ENCODE data around the gene NUP54. TPM values are rescaled to one million over a fixed set of nuclear protein-coding genes. Genes with fewer than 3 reads are reported as not detected.

The NUP54 gene
- total RNA-seq, 1 experiment from 2014 or later: 55.4 TPM

GRCh38 chr4:76144546-76144945 is 3.7 kb downstream of the NUP54 start:
- no peak for DNase-seq (ENCODE audit: low read depth)

GRCh38 chr4:76141241-76141640 is 7.0 kb downstream of the NUP54 start:
- DNase-seq (ENCODE audit: low read depth): no peak

GRCh38 chr4:76127754-76128153 is 20.4 kb downstream of the NUP54 start:
- DNase-seq (ENCODE audit: low read depth): no peak

GRCh38 chr4:76125816-76126215 is 22.4 kb downstream of the NUP54 start:
- DNase-seq (ENCODE audit: low read depth): peak; percentile 4

GRCh38 chr4:76120199-76120598 is 28.0 kb downstream of the NUP54 start:
- no peak for DNase-seq (ENCODE audit: low read depth)

- DNase-seq (ENCODE audit: low read depth): no peak
Measured at GRCh38 chr4:76117536-76117935, 30.7 kb downstream of the NUP54 start.

- DNase-seq (ENCODE audit: low read depth): no peak
Measured at GRCh38 chr4:76116821-76117220, 31.4 kb downstream of the NUP54 start.

GRCh38 chr4:76108467-76109181 is 39.6 kb downstream of the NUP54 start:
- DNase-seq (ENCODE audit: low read depth): peak; percentile 18

GRCh38 chr4:76106442-76106841 is 41.8 kb downstream of the NUP54 start:
- no peak for DNase-seq (ENCODE audit: low read depth)

- no peak for DNase-seq (ENCODE audit: low read depth)
Measured at GRCh38 chr4:76105652-76106051, 42.5 kb downstream of the NUP54 start.

GRCh38 chr4:76096076-76096475 is 52.1 kb downstream of the NUP54 start:
- no peak for DNase-seq (ENCODE audit: low read depth)

- DNase-seq (ENCODE audit: low read depth): no peak
Measured at GRCh38 chr4:76095568-76095967, 52.6 kb downstream of the NUP54 start.

- DNase-seq (ENCODE audit: low read depth): no peak
Measured at GRCh38 chr4:76091052-76091451, 57.1 kb downstream of the NUP54 start.

GRCh38 chr4:76090241-76090691 is 57.9 kb downstream of the NUP54 start:
- peak; percentile 78 for DNase-seq (ENCODE audit: low read depth)

GRCh38 chr4:76088719-76089118 is 59.5 kb downstream of the NUP54 start:
- no peak for DNase-seq (ENCODE audit: low read depth)

GRCh38 chr4:76087007-76087769 is 61.0 kb downstream of the NUP54 start:
- DNase-seq (ENCODE audit: low read depth): peak; percentile 61

GRCh38 chr4:76084542-76084941 is 63.7 kb downstream of the NUP54 start:
- no peak for DNase-seq (ENCODE audit: low read depth)

GRCh38 chr4:76083386-76083988 is 64.7 kb downstream of the NUP54 start:
- no peak for DNase-seq (ENCODE audit: low read depth)

GRCh38 chr4:76078033-76078613 is 70.1 kb downstream of the NUP54 start:
- DNase-seq (ENCODE audit: low read depth): no peak

- DNase-seq (ENCODE audit: low read depth): no peak
Measured at GRCh38 chr4:76074993-76075600, 73.1 kb downstream of the NUP54 start.

GRCh38 chr4:76074468-76074867 is 73.7 kb downstream of the NUP54 start, which contains the start of gene ART3:
ART3 (plus strand) TSS chr4:76074709; CDS start chr4:76075890, 1,181 bp downstream.
- no peak for DNase-seq (ENCODE audit: low read depth)

- DNase-seq (ENCODE audit: low read depth): no peak
Measured at GRCh38 chr4:76072760-76073159, 75.4 kb downstream of the NUP54 start.

Measured in M059J (cell line).